HG03196 (cell line): Measurements from ENCODE around the gene PNMA8A.

Experiments used
- ATAC-seq: cut with Tn5 transposase; IDR thresholded peaks from one replicate; pipeline ENCODE4 v1.9.1; 2021; ENCODE audit not compliant: unreplicated experiment

Gene PNMA8A

DNA sequence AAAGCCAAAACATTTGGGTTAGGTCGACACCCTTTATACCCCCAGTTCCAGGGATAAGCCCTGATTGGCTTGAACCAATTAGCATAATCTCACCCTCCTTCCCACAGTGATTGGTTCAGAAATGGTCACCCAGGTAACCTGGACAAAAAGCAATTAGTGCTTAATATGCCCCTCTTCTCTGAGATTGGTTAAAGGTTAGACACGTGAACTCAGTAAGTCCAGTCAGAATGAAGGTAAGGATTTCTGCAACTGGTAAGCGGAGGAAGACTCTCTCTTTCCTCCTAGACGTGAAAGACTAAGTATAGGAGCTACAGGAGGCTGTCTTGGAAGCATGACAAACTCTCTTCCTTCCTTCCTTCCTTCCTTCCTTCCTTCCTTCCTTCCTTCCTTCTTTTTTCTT, 41.4 kb downstream of the PNMA8A start:
- ATAC-seq: no peak

DNA sequence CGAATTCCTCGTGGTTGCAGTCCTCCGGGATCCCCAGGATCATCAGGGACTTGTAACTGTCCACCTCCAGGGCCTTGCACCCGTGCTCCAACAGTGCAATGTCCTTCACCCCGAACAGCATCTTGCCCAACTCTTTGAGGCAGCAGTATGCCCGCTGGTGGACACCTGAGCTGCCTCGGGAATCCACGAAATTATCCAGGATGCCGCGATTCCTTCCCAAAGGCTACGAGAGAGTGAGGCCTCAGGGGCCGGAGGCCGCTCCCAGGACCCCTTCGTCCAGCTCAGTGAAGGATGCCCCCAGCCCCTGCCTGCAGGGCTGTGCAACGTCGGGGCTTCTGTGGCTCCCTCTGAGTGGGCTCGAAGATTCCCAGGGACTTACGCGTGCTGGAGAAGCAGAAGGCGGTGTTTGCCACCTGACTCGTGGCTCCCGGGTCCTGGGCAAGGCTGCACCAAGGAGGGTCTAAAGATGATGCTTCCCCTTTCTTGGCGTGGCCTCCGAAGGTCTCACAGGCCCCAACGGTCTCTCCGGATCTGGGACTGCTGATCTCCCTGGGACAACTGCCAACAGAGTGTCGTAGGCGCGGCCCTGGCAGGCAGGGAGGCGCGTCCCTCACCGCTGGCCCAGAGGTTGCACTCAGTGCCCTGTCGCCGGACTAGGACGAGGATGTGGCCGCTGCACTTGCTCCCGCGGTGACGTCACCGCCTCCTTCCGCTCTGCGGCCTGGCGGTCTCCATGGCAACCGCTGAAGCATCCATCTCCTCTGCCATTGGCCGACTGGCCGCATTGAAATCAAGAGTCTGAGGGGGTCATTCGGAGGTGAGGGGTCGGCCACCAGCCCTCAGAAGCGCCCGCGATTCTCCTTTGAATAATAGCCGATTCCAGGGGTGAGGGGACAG, 42.9 kb downstream of the PNMA8A start, which contains the start of gene PNMA8C:
Gene PNMA8C, minus strand, starts transcription at position 698 of the 897 bp plus-strand sequence. Its CDS starts 577 bp downstream, at position 121.
- ATAC-seq: no peak

GRCh38 chr19:46427518-46428045, 43.8 kb downstream of the PNMA8A start:
- ATAC-seq: no peak

- no peak for ATAC-seq
Observed at GRCh38 chr19:46426506-46427162, 44.7 kb downstream of the PNMA8A start.

GRCh38 chr19:46426035-46426505, 45.3 kb downstream of the PNMA8A start:
- no peak for ATAC-seq

DNA sequence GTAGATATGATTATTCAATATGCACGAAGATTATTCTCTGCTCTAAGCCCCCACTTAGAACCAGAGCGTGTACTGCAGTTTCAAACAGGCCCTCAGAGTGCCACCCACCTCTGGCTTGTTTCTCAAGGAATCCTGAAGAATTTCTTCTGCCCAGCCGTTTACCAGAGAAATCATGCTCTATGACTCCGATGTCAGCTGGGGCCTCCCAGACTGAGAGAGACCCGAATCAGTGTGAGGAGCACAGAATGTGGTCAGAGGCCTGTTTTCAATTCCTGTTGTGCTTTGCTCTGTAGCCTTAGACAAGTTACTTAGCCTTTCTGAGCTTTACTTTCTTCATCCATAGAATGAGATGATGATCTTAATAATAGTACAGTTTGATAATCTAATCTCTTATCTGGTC, 48.2 kb downstream of the PNMA8A start:
- no peak for ATAC-seq

DNA sequence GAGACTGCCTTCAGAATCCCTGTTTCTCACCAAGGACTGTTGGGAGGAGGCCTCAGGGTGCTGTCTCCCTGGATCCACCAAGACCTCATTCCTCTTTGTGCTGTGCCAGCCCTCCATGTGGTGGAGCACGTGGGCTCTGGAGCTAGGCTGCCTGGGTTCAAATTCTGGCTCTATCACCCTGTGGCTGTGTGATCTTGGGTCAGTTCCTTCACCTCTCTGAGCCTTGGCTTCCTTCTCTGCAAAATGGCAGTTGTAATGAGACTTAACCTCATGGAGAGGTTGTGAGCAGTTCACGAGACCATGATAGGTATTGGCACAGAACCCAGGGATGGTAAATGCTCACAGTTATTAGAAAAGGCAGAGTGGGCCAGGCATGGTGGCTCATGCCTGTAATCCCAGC, 49.0 kb downstream of the PNMA8A start:
- ATAC-seq: no peak

- no peak for ATAC-seq
Observed at GRCh38 chr19:46420056-46420455, 51.3 kb downstream of the PNMA8A start.
